HCT116 (cell line): ENCODE results near the gene PTPRR. TPM values are rescaled to one million over a fixed set of nuclear protein-coding genes. Genes with fewer than 3 reads are reported as not detected.

Experiments
- ATAC-seq: fragments of 200-7000 bp; cut with Tn5 transposase; 2 replicates; pipeline ENCODE4 v1.9.1; 2020; ENCODE audit warnings: mild to moderate bottlenecking, moderate library complexity
- BruUV-seq: library from RNA; stranded (reverse); fragments of 400-500 nt; replicated peaks from 2 replicates; lab custom pipeline; 2021; lab: Mats Ljungman, UMichigan
- CTCF ChIA-PET: fragments of 300-600 bp; sonication (Branson Sonifier 250); formaldehyde crosslinking; loops from one replicate; lab custom pipeline; 2021; ENCODE audit warnings: antibody characterized with exemption; lab: Charles Lee
- POLR2A ChIA-PET: fragments of 300-600, 350-600 bp; sonication (Branson Sonifier 250); formaldehyde crosslinking; loops from one replicate; lab custom pipeline; 2021; ENCODE audit warnings: antibody characterized with exemption; lab: Charles Lee
- RAD21 ChIA-PET, 2 experiments: fragments of 300-600 bp; sonication (Branson Sonifier 250); formaldehyde crosslinking; loops; one replicate each; lab custom pipeline; 2023; ENCODE audit warnings: low total read pairs in 2 of 2; ENCODE audit not compliant: uncharacterized antibody in 2 of 2, unreplicated experiment in 2 of 2, low non-redundant PET in 1 of 2; lab: Charles Lee
- DNase-seq: peaks from one replicate; pipeline ENCODE4 v3.0.0-alpha.2; 2010; ENCODE audit warnings: low read depth, low spot score
- H2AFZ ChIP-seq: fragments of 200-600 bp; shearing (Covaris generic), sonication (generic); 2 replicates; pipeline ENCODE4 v1.6.1; 2017; ENCODE audit warnings: low read depth, mixed run types, mixed read lengths, antibody characterized with exemption, low read length; ENCODE audit not compliant: poor library complexity, severe bottlenecking
- H3K27ac ChIP-seq: 2 replicates; pipeline ENCODE4 v1.5.1; 2012; ENCODE audit warnings: low read depth, low read length
- H3K27me3 ChIP-seq: fragments of 200-600 bp; sonication (generic); 2 replicates; pipeline ENCODE4 v1.6.1; 2016; ENCODE audit warnings: mixed run types, low read length, mixed read lengths; ENCODE audit not compliant: insufficient read depth
- H3K36me3 ChIP-seq, 2 experiments: fragments of 200-500 bp in 1 of 2; fragments of 200-600 bp in 1 of 2; sonication (Bioruptor generic) in 1 of 2; sonication (generic) in 1 of 2; 2 replicates each; pipeline versions ENCODE4 v1.5.1 to v1.6.1; 2014 to 2016; ENCODE audit warnings: low read length in 2 of 2, inconsistent platforms in 1 of 2, mixed read lengths in 1 of 2, mixed run types in 1 of 2; ENCODE audit not compliant: insufficient read depth in 2 of 2, control insufficient read depth in 1 of 2
- H3K4me1 ChIP-seq, 2 experiments: fragments of 200-600 bp in 1 of 2; sonication (generic) in 1 of 2; 2 replicates each; pipeline versions ENCODE4 v1.5.1 to v1.6.1; 2012 to 2017; ENCODE audit warnings: low read length in 2 of 2, inconsistent platforms in 1 of 2, mild to moderate bottlenecking in 1 of 2, mixed read lengths in 1 of 2, mixed run types in 1 of 2, moderate library complexity in 1 of 2; ENCODE audit not compliant: insufficient read depth in 2 of 2, control insufficient read depth in 1 of 2
- H3K4me2 ChIP-seq: fragments of 200-600 bp; sonication (generic); 2 replicates; pipeline ENCODE4 v1.6.1; 2017; ENCODE audit warnings: mixed run types, low read length, mixed read lengths
- H3K4me3 ChIP-seq, 2 experiments: fragments of 200-600 bp in 1 of 2; sonication (generic) in 1 of 2; replicated peaks in 1 of 2; 2 replicates each; pipeline ENCODE4 v1.5.1; 2011 to 2016; ENCODE audit warnings: low read length in 2 of 2, control low read depth in 1 of 2, low read depth in 1 of 2, mild to moderate bottlenecking in 1 of 2, mixed read lengths in 1 of 2, mixed run types in 1 of 2
- H3K79me2 ChIP-seq: fragments of 200-600 bp; sonication (generic); 2 replicates; pipeline ENCODE4 v1.6.1; 2017; ENCODE audit warnings: mild to moderate bottlenecking, mixed run types, low read length, moderate library complexity, mixed read lengths; ENCODE audit not compliant: insufficient read depth
- H3K9ac ChIP-seq: fragments of 200-600 bp; sonication (generic); 2 replicates; pipeline ENCODE4 v1.6.1; 2016; ENCODE audit warnings: low read length, mixed read lengths
- H3K9me2 ChIP-seq: fragments of 200-600 bp; sonication (generic), shearing (Covaris generic); 2 replicates; pipeline ENCODE4 v1.6.1; 2017; ENCODE audit warnings: mixed run types, mild to moderate bottlenecking, moderate library complexity; ENCODE audit not compliant: insufficient read depth
- H3K9me3 ChIP-seq, 2 experiments: fragments of 200-500 bp in 1 of 2; fragments of 200-600 bp in 1 of 2; sonication (Bioruptor generic) in 1 of 2; sonication (generic) in 1 of 2; 2 replicates each; pipeline ENCODE4 v1.6.1; 2014 to 2017; ENCODE audit warnings: low read length in 2 of 2, mixed read lengths in 2 of 2, inconsistent platforms in 1 of 2, low read depth in 1 of 2, mild to moderate bottlenecking in 1 of 2, mixed run types in 1 of 2, moderate library complexity in 1 of 2; ENCODE audit not compliant: control insufficient read depth in 1 of 2, insufficient read depth in 1 of 2
- H4K20me1 ChIP-seq: fragments of 200-600 bp; sonication (generic), shearing (Covaris generic); 2 replicates; pipeline ENCODE4 v1.6.1; 2017; ENCODE audit warnings: mixed run types, mild to moderate bottlenecking, moderate library complexity; ENCODE audit not compliant: insufficient read depth
- CBX3 ChIP-seq: IDR thresholded peaks from 2 replicates; pipeline ENCODE4 v1.6.1; 2012; ENCODE audit warnings: low read depth
- CEBPB ChIP-seq: IDR thresholded peaks from 2 replicates; pipeline ENCODE4 v1.6.1; 2012; ENCODE audit warnings: low read depth
- EGR1 ChIP-seq: IDR thresholded peaks from 2 replicates; pipeline ENCODE4 v1.6.1; 2012; ENCODE audit warnings: low read depth
- ELF1 ChIP-seq: IDR thresholded peaks from 2 replicates; pipeline ENCODE4 v1.6.1; 2012; ENCODE audit warnings: low read depth, borderline replicate concordance
- EZH2 ChIP-seq: fragments of 200-600 bp; sonication (generic); IDR thresholded peaks from 2 replicates; pipeline ENCODE4 v1.6.1; 2017; ENCODE audit warnings: antibody characterized with exemption, mixed run types
- EZH2phosphoT487 ChIP-seq: fragments of 200-600 bp; IDR thresholded peaks from 2 replicates; pipeline ENCODE4 v1.6.1; 2018; ENCODE audit warnings: antibody characterized with exemption, borderline replicate concordance
- JUND ChIP-seq: IDR thresholded peaks from 2 replicates; pipeline ENCODE4 v1.6.1; 2012
- SRF ChIP-seq: IDR thresholded peaks from 2 replicates; pipeline ENCODE4 v1.6.1; 2012; ENCODE audit warnings: low read depth
- TCF7L2 ChIP-seq: IDR thresholded peaks from 2 replicates; pipeline ENCODE4 v1.7.0; 2011; ENCODE audit warnings: borderline replicate concordance, inconsistent platforms; ENCODE audit not compliant: insufficient read depth, insufficient read length; ENCODE audit errors: extremely low read depth
- YY1 ChIP-seq: IDR thresholded peaks from 2 replicates; pipeline ENCODE4 v1.6.1; 2011; ENCODE audit warnings: low read length, low read depth, moderate library complexity, mild to moderate bottlenecking; ENCODE audit not compliant: insufficient replicate concordance; ENCODE audit errors: extremely low read depth
- ZFX ChIP-seq: fragments of 450-650 bp; IDR thresholded peaks from 2 replicates; pipeline ENCODE4 v1.6.1; 2017
- ZNF274 ChIP-seq: fragments of 200-500 bp; sonication (Bioruptor generic); IDR thresholded peaks from 2 replicates; pipeline ENCODE4 v1.6.1; 2014; ENCODE audit warnings: mild to moderate bottlenecking, low read depth, low read length, inconsistent platforms
- intact Hi-C: fragments of 100-400 bp; cut with micrococcal nuclease; formaldehyde crosslinking; loops from 2 replicates; pipeline ENCODE4 v1.10.0; 2022
- total RNA-seq: library from RNA; stranded (reverse); gene quantifications from one replicate; pipeline ENCODE4 v1.2.1, GENCODE V29; 2021; ENCODE audit not compliant: unreplicated experiment

Gene PTPRR
- total RNA-seq, 1 experiment from 2014 or later = 0.27 TPM

- POLR2A ChIA-PET = no interaction called here
- no peaks in the 10 kb centered on the region for H3K79me2 ChIP-seq
- TF ChIP-seq CBX3 (no peak), ZFX (no peak), SRF (no peak), ELF1 (no peak), EZH2phosphoT487 (no peak), EGR1 (no peak)
- TF ChIP-seq, all 23 proteins: peak for 0
- intact Hi-C loops = no loop called here
- H3K9ac ChIP-seq = no peak overlapping the region
- H3K27me3 ChIP-seq = no peaks in the 10 kb centered on the region
- DNase-seq (no peak), ATAC-seq (no peak)
- H3K4me3 ChIP-seq = no peak overlapping the region
- H2AFZ ChIP-seq = no peak overlapping the region
- peaks cover 8 to 22% of the 10 kb centered on the region in 2 experiments for H3K4me1 ChIP-seq
- no peaks in the 10 kb centered on the region for H3K9me3 ChIP-seq
- ChIA-PET RAD21 (no interaction called here), CTCF (no interaction called here)
- no peaks in the 10 kb centered on the region for H3K9me2 ChIP-seq
- no peaks in the 10 kb centered on the region for H3K36me3 ChIP-seq
- H3K27ac ChIP-seq = no peak overlapping the region
- BruUV-seq = no TSS peak
- H4K20me1 ChIP-seq = no peaks in the 10 kb centered on the region
- no peak overlapping the region for H3K4me2 ChIP-seq
Measured at GRCh38 chr12:70758494-70758845, 162.1 kb downstream of the PTPRR start.

GRCh38 chr12:70757830-70758493 is 162.6 kb downstream of the PTPRR start:
- Histone ChIP-seq H3K27ac (no peak overlapping the region), H3K79me2 (no peaks in the 10 kb centered on the region), H3K4me2 (no peak overlapping the region), H3K36me3 (no peaks in the 10 kb centered on the region), H4K20me1 (no peaks in the 10 kb centered on the region), H3K27me3 (no peaks in the 10 kb centered on the region), H3K4me1 (peaks cover 8 to 22% of the 10 kb centered on the region in 2 experiments), H3K9me3 (no peaks in the 10 kb centered on the region), H3K9ac (no peak overlapping the region), H3K9me2 (no peaks in the 10 kb centered on the region), H3K4me3 (no peak overlapping the region), H2AFZ (no peak overlapping the region)
- RAD21 ChIA-PET = no interaction called here
- no TSS peak for BruUV-seq
- no peak for ATAC-seq
- CTCF ChIA-PET = no interaction called here
- POLR2A ChIA-PET = no interaction called here
- TF ChIP-seq YY1 = no peak
- TF ChIP-seq JUND = no peak
- TF ChIP-seq CEBPB = no peak
- no peak for TF ChIP-seq ZNF274
- TF ChIP-seq CBX3 = no peak
- no peak for TF ChIP-seq EZH2
- no peak for TF ChIP-seq EZH2phosphoT487
- TF ChIP-seq TCF7L2 = no peak
- no peak for TF ChIP-seq EGR1
- intact Hi-C loops = no loop called here
- no peak for DNase-seq
